ENCODE data around the gene ZNF25. TPM values are rescaled to one million over a fixed set of nuclear protein-coding genes. Genes with fewer than 3 reads are reported as not detected.
"Not testable (repeated sequence)": the region's sequence is repeated elsewhere in the genome, so short reads cannot be mapped to it uniquely, and the experiment has no call there.

Gene ZNF25
- 1 to 10 TPM; 4.9 to 5.3 TPM for total RNA-seq

DNA sequence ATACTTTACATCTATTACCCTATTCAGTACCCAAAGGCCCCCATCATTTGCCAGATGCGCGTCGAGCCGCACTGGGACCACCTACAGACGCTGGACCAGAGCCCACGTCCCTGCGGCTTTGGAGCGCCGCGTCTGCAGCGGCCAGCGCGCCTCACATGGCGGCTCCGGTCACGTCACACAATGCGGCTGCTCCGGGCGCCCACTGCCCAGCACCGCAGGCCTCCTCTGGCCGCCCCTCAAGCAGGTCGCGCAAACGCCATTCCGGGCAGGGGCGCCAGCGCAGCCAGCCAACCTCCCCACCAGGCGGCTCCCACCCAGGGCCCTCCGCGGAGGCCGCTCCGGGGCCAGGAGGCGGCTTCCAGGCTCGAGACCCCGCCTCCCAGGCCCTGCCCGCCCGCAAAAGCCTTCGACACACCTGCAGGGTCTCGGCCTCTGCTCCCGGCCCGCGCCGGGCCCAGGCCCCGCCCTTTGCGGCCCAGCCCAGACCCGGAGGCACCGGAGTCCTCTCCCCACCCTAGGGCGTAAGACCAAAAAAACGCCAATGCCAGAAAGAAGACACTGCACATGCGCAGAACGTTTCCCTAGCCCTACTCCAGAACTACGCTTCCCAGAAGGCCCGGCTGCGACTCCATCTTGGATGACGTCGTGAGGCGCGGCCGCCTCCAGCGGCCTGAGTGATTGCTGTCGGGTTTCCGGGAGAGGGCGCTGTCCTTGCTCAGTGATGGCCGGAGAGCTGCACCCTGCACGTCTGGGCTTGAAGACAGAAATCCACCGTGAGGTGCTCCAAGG is at the start of gene ZNF25:
Gene ZNF25 (minus strand): TSS at position 557 of the 789 bp plus-strand sequence. CDS start 4,925 bp downstream, outside the sequence.
- ChIA-PET POLR2A (interaction anchor here (0.6 to 2.8 kb wide), 7 partner anchors 34 to 427 kb away, joined by 3 to 8 read pairs (median 4); partner anchors contain the start of genes ZNF248, ZNF33A and ZNF37A), CTCF (interaction anchor here (0.8 to 1.1 kb wide), 2 partner anchors 34 to 117 kb away, joined by 4 to 6 read pairs; no protein-coding TSS in a partner anchor)

DNA sequence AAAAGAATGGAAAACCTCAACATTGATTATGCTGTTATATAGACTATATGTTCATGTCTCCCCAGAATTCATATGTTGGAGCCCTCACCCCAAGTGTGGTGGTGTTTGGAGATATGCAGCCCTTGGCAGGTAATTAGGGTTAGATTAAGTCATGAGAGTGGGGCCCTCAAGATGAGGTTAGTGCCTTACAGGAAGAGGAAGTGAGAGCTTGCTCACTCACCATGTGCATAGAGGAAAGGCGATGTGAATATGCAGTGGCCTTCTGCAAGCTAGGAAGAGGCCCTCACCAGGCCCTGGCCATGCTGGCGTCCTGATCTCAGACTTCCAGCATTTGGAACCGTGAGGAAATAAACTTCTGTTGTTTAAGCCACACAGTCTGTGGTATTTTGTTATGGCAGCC is 48.8 kb upstream of the ZNF25 start:
- CTCF ChIA-PET: no interaction called here
- POLR2A ChIA-PET: no interaction called here

DNA sequence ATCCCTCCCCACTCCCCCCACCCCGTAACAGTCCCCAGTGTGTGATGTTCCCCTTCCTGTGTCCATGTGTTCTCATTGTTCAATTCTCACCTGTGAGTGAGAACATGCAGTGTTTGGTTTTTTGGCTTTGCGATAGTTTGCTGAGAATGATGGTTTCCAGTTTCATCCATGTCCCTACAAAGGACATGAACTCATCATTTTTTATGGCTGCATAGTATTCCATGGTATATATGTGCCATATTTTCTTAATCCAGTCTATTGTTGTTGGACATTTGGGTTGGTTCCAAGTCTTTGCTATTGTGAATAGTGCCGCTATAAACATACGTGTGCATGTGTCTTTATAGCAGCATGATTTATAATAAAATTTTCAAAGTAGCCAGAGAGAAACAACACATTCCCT is 42.7 kb upstream of the ZNF25 start:
- CTCF ChIA-PET, POLR2A ChIA-PET: not testable (repeated sequence)

DNA sequence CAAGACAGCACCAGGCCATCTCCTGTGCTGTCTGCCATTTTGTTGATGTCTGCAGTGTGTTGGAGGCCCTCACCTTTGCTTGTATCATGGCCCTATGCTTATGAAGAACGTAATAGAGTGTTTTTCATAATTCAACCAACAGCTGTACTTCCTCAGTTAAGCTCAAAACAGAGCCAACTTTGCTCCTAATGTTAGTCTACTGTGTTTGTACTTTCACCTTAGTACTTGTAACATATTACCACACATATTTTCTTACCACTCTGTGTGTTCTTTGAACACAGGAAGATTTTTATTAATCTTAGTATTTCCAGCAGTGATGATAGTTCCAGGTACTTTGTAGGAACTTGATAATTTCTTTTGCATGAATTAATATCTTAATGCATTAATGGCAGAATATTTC is 39.9 kb upstream of the ZNF25 start:
- ChIA-PET POLR2A (no interaction called here), CTCF (no interaction called here)

DNA sequence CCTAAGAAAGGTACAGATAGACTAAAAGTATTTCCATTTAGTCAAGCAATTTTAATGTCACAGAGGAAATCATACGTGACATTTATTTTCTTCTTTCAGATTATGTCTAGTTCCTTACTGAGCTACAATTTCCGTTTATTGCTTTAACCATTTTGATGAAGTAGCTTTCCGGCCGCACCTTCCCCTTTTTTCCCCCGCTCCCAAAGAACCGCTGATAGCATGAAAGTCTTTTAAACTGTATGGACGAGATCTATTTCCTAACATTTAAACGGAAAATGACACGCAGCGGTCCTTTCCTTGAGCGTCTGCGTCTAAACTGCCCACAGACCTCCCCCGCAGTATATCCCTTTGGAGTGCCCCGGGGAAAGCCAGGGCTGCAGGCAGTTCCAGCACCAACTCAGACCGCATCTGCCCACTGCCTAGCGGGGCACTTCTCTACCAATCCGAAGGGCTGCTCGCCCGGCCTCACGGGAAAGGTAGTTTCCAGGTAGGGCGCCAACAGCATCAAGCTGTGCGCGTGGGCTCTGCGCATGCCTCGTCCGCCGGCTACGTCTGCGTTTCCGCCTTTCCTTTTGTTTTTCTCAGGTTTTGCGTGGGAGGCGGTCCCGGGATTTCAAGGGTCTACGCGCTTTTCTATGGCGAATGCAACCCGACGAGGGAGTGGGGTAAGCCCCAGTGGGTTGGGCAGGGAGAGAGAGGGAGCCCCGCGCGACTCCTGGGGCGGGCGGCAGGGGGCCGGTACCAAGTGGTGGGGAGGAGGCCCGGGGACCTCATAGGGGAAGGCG is 33.9 kb upstream of the ZNF25 start, which contains the start of gene ZNF33A:
Gene ZNF33A (plus strand): TSS at position 557 of the 785 bp plus-strand sequence. CDS start 1,667 bp downstream, outside the sequence.
- CTCF ChIA-PET: interaction anchor here (0.6 kb wide), 1 partner anchor 34 kb away, joined by 4 read pairs; the partner anchor contains the start of gene ZNF25
- POLR2A ChIA-PET: interaction anchor here (0.5 to 1.8 kb wide), 5 partner anchors 33 to 393 kb away, joined by 3 to 7 read pairs (median 4); partner anchors contain the start of gene ZNF25

DNA sequence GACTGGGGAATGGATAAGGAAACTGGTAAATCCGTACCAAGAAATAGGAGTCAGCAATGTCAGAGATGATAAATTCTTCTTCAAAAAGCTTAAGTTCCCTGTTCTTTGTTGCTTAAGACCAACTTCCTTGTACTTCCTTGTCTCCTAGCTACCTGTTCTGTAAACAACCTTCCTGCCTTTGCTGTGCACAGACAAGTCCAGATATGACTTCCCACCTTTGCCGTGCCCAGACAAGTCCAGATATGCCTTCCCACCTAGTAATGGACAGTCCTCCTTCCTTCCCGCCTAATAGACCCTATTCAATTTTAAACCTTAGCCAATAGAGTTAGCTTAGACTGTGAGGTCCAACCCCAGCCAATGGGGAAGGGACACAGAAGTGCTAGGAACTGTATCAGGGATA is 31.5 kb upstream of the ZNF25 start:
- POLR2A ChIA-PET: no interaction called here
- CTCF ChIA-PET: no interaction called here

DNA sequence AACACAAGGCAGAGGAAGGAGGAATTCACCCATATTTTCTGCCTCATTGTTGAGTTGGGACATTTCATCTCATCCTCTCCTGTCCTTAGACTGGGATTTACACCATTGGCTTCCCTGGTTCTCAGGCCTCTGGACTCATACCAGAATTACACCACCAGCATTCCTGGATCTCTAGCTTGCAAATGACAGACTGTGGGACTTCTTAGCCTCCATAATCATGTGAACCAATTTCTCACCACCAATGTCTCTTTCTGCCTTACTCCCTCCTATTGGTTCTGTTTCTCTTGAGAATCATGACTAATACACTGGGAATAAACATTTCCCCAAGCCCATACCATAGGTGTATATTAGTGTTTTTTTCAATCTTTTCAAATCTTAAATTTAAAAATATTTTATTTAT is 31.1 kb upstream of the ZNF25 start:
- CTCF ChIA-PET: no interaction called here

DNA sequence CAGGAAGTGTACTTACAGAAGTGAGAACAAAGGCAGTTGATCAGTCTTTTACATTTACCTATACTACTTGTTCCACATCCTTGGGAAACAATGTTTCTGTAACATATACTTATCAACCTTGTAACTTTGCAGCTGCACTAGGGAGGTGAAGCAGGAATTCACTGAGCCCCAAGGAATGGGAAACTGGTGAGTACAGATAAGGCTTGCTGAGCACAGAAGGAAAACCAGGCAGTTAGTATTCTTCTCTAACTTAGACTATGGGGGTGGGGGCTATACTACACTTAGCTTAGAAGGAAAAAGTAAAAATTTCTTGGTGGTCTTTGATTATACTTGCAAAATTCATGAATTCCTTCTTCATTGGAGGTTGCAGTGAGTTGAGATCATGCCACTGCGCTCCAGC is 27.1 kb upstream of the ZNF25 start:
- CTCF ChIA-PET: no interaction called here
- POLR2A ChIA-PET: no interaction called here

More for the DNA sequence above, 31.1 kb upstream of the ZNF25 start:
- POLR2A ChIA-PET: no interaction called here

DNA sequence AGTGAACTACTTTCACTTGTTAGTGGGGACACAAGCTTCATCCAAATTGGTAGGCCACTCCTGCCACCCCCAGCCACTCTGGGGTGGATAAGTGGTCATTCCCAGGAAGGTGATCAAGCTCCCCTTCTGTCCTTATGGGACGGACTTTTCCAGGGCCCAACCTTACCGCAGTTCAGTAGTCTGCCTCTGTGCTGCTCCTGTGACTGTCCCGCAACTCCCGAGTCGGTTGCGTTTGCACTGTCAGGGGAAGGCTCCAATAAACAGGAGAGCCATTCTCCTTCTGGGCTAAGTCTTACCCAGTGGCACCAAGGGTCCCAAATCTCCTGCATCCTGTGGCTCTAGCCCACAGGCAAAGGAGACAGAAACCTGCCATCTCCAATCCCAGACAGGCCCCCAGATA is 26.6 kb upstream of the ZNF25 start:
- ChIA-PET POLR2A (no interaction called here), CTCF (no interaction called here)

DNA sequence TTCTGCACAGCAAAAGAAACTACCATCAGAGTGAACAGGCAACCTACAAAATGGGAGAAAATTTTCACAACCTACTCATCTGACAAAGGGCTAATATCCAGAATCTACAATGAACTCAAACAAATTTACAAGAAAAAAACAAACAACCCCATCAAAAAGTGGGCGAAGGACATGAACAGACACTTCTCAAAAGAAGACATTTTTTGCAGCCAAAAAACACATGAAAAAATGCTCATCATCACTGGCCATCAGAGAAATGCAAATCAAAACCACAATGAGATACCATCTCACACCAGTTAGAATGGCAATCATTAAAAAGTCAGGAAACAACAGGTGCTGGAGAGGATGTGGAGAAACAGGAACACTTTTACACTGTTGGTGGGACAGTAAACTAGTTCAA is 24.0 kb upstream of the ZNF25 start:
- POLR2A ChIA-PET, CTCF ChIA-PET: not testable (repeated sequence)

DNA sequence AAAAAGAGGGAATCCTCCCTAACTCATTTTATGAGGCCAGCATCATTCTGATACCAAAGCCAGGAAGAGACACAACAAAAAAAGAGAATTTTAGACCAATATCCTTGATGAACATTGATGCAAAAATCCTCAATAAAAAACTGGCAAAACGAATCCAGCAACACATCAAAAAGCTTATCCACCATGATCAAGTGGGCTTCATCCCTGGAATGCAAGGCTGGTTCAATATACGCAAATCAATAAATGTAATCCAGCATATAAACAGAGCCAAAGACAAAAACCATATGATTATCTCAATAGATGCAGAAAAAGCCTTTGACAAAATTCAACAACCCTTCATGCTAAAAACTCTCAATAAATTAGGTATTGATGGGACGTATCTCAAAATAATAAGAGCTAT is 22.5 kb upstream of the ZNF25 start:
- POLR2A ChIA-PET, CTCF ChIA-PET: not testable (repeated sequence)

DNA sequence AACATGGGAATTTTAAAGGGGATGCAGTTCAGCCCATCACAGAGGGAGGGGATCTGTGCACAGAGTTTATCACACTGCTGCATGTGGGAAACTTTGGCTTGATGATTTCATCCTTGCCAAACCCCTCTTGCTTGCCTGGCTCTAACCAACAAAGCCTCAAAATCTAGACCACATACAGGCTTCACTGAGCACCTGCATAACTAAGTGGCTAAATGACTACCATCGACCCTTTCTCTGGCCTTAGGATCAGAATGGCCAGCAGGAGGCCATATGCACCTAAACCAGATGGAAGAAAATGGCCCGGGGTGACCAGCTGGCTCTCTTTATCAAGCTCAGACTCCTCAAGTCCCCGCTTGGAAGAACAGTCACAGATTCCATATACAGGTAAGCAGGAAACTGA is 15.6 kb upstream of the ZNF25 start:
- POLR2A ChIA-PET: no interaction called here
- CTCF ChIA-PET: no interaction called here

DNA sequence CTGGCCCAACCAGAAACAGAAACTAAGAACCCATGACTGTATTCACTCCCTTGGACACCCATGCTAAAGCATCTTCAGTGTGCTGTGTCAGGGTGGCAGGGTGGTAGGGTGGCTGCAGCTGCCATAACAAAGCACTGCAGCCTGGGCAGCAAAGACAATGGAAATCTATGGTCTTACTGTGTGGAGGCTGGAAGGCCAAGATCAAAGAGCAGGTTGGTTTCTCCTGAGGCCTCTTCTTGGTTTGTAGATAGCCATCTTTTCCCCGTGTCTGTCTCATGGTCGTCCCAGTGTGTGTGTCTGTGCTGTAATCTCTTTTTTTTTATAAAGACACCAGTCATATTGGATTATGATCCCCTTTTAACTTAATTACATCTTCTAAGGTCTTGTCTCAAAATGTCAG is 15.2 kb upstream of the ZNF25 start:
- POLR2A ChIA-PET: no interaction called here

DNA sequence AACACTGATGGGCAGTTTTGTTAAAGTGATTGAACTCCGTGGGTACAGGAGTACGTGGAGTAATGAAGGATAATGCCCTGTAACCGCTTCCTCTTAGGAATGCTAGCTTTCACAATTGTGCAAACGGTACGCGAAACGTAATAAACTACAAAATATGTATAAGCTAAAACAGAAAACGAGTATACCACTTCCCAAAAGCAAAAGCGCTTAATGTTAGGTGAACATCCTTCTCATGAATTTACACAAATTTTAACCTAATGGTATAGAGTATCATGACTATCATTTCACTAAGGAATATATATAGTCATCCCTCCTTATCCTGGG is 395 bp upstream of the ZNF25 start:
- ChIA-PET CTCF (interaction anchor here (0.8 to 1.1 kb wide), 2 partner anchors 33 to 116 kb away, joined by 4 to 6 read pairs; no protein-coding TSS in a partner anchor), POLR2A (interaction anchor here (0.6 to 2.8 kb wide), 4 partner anchors 34 to 120 kb away, joined by 3 to 8 read pairs (median 4); partner anchors contain the start of genes ZNF248, ZNF33A and ZNF37A)

More for the DNA sequence above, 15.2 kb upstream of the ZNF25 start:
- CTCF ChIA-PET: no interaction called here

DNA sequence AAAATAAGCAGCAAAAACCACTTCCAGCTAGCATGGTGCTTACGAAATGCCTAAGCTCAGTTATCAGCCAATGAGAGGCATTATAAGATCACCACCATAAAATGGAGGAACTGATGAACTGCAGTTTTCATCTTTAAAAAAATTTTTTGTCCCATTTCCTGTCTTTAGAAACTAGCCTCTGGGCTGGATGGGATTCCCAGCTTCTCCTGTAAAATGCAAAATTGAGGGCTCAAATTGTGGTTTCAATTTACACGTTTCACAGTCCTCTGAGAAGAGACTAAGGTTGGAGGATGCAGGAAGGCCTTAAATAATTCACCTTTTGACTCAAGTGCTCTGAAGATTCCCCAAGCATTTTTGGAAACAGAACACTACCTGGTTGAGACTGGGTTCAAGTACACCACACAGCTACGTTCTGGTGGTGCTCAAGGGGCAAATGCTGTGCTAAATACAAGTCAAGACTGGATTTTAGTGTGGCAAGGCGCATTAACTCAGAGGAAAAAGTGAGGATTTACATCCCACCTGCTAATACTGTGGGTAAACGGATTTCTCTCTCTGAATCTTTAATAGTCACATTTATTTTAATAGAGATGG is 951 bp downstream of the ZNF25 start:
- ChIA-PET CTCF (no interaction called here), POLR2A (interaction anchor here (0.8 to 2.8 kb wide), 5 partner anchors 35 to 428 kb away, joined by 4 to 8 read pairs (median 6); partner anchors contain the start of genes ZNF248, ZNF33A and ZNF37A)

DNA sequence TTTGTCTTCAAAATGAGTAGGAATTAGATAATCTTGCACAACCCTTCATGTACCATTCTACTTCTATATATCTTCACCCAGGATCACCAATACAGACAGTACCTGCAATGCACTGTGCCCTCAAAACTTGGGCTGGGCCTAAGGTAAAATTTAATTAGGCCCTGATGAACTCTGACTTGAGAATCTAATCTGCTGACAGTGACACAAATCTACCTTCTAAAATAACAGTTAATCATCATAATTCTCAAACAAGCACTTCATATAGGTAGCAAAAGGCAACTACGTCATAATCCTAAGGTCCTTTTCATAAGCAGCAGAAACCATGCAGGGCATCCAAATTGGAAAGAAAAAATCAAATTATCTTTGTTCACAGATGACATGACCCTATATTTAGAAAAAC is 4.1 kb downstream of the ZNF25 start:
- CTCF ChIA-PET: no interaction called here
- POLR2A ChIA-PET: no interaction called here

DNA sequence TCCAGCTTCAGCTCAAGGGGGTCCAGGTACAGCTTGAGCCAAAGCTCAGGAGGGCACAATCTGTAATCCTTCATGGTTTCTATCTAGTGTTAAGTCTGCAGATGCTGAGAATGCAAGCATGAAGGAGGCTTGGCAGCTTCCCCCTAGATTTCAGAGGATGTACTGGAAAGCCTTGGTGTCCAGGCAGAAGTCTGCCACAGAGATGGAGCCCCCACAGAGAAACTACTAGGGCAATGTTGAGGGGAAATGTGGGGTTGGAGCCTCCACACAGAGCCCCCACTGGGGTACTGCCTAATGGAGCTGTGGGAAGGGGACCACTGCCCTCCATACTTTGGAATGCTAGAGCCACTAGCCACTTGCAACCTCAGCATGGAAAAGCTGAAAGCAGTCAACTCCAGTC is 11.4 kb downstream of the ZNF25 start:
- ChIA-PET POLR2A (no interaction called here), CTCF (no interaction called here)

DNA sequence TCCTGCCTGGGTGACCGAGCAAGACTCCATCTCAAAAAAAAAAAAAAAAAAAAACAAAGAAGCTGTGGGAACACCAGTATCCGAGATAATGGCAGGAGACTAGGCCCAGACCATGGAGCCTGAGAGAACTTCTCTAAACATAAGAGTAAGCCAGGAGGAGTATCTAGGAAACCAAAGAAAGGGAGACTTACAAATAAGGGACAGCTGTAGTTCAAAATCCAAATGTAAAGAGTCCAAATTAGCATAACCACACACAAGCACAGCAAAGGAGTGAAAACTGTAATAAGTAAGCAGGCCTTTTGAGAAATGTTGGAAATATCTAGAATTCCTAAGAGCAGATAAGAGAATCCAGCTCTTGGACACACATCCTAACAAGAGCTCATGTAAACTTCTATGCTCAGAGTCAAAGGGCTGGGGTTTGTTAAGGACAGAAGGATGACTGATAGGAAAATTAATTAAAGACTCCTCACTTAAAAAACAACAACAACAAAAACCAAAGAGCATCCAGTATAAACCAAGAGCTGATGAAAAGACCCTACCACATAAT is 15.8 kb downstream of the ZNF25 start:
- POLR2A ChIA-PET: no interaction called here
- CTCF ChIA-PET: no interaction called here

DNA sequence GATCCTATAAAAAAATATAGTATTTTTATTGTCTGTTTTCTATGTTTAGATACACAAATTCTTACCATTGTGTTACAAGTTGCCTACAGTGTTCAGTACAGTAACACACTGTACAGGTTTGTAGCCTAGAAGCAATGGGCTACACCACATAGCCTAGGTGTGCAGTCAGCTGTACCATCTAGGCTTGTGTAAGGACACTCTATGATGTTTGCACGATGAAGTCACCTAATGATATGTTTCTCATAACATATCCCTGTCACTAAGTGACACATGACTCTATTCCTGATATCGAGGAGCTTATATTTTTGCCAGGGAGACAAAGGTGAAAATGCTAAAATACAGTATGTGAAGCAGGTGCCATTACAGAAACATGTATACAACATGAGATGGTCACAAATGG is 18.6 kb downstream of the ZNF25 start:
- ChIA-PET CTCF (no interaction called here), POLR2A (no interaction called here)

DNA sequence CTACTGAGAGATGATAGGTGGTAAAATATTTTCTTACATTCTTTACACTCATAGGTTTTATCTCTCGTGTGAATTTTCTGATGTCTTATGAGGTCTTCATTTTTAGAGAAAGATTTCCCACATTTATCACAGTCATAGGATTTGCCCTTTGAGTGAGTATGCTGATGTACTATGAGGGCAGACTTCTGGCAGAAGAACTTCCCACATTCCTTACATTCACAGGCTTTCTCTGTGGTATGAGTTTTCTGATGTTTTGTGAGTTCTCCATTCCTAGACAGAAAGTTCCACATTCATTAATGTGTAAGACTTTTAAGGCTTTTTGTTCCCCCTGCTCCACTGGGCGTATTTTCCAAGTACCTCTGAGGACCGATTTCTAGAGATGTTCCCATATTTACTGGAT is 23.5 kb downstream of the ZNF25 start:
- CTCF ChIA-PET: no interaction called here
- POLR2A ChIA-PET: no interaction called here

All from activated CD8-positive, alpha-beta memory T cell treated with anti-CD3 and anti-CD28 coated beads for 36 hours (primary cell).